Spleen (tissue), 11 donors: ENCODE results near the gene EMC6. TPM values are rescaled to one million over a fixed set of nuclear protein-coding genes. Genes with fewer than 3 reads are reported as not detected.

Experiments used
- DNase-seq: peaks from one replicate; pipeline ENCODE4 v3.0.0-alpha.2; 2020
- H3K27ac ChIP-seq, 8 donors: fragments of 200-600 bp; sonication (generic) in 7 of 8; 1 replicate in 4 of 8; 2 replicates in 4 of 8; pipeline versions ENCODE4 v1.5.0 to v1.8.0; 2016 to 2021; ENCODE audit warnings: inconsistent platforms in 4 of 8, mild to moderate bottlenecking in 4 of 8, moderate library complexity in 1 of 8
- H3K27me3 ChIP-seq, 7 donors: fragments of 200-600 bp; sonication (generic) in 6 of 7; replicated peaks in 1 of 7; 1 replicate in 4 of 7; 2 replicates in 3 of 7; pipeline versions ENCODE4 v1.5.0 to v1.8.0; 2016 to 2021; ENCODE audit warnings: inconsistent platforms in 3 of 7, mild to moderate bottlenecking in 1 of 7
- H3K36me3 ChIP-seq, 6 donors: fragments of 200-600 bp; sonication (generic) in 5 of 6; 1 replicate in 4 of 6; 2 replicates in 2 of 6; pipeline versions ENCODE4 v1.5.0 to v1.8.0; 2016 to 2021; ENCODE audit warnings: inconsistent platforms in 2 of 6
- H3K4me1 ChIP-seq, 6 donors: fragments of 200-600 bp; sonication (generic) in 5 of 6; 1 replicate in 3 of 6; 2 replicates in 3 of 6; pipeline versions ENCODE4 v1.5.0 to v1.8.0; 2016 to 2021; ENCODE audit warnings: inconsistent platforms in 3 of 6
- H3K4me3 ChIP-seq, 8 donors: fragments of 200-600 bp; sonication (generic) in 7 of 8; 1 replicate in 4 of 8; 2 replicates in 4 of 8; pipeline versions ENCODE4 v1.5.0 to v1.8.0; 2016 to 2021; ENCODE audit warnings: inconsistent platforms in 4 of 8, mild to moderate bottlenecking in 4 of 8, moderate library complexity in 2 of 8
- H3K9me3 ChIP-seq, 8 donors: fragments of 200-600 bp; sonication (generic) in 7 of 8; 1 replicate in 4 of 8; 2 replicates in 4 of 8; pipeline versions ENCODE4 v1.5.0 to v1.8.0; 2016 to 2021; ENCODE audit warnings: inconsistent platforms in 4 of 8
- POLR2A ChIP-seq, 3 donors: fragments of 450-650 bp; IDR thresholded peaks; one replicate each; pipeline ENCODE4 v1.5.1; 2017; ENCODE audit warnings: antibody characterized with exemption in 3 of 3, mild to moderate bottlenecking in 1 of 3
- POLR2AphosphoS5 ChIP-seq, 3 donors: sonication (generic); formaldehyde crosslinking; IDR thresholded peaks; one replicate each; pipeline ENCODE4 v1.5.1; 2017; ENCODE audit warnings: antibody characterized with exemption in 3 of 3
- WGBS, 5 donors: extraction: QIAGEN DNeasy Blood & Tissue Kit in 3 of 5; methylation state at CpG; one replicate each; pipeline versions ENCODE4 v1.1.5 to v1.1.7; 2013 to 2018; 5-methylcytosine and 5-hydroxymethylcytosine counted together
- intact Hi-C: fragments of 100-400 bp; cut with DNase I; formaldehyde crosslinking; loops from one replicate; pipeline ENCODE4 v1.15.0; 2023; ENCODE audit warnings: low total_unique reads
- polyA plus RNA-seq, 3 donors: library from polyadenylated mRNA; stranded (reverse); fragments of 200-250 nt; gene quantifications; one replicate each; pipeline ENCODE4 v1.2.1, GENCODE V29; 2013
- total RNA-seq, 7 donors: library from RNA; depleted of rRNA in 3 of 7; stranded (reverse); fragments of >200 nt in 3 of 7; fragmentation: NEBNext Ultra II Directional in 4 of 7; extraction: Animal tissue kit (Norgen Biotek cat#: 25700) in 4 of 7; gene quantifications; one replicate each; pipeline versions ENCODE4 v1.1.0 to v1.2.1, GENCODE V29; 2016 to 2021
- TF ChIP-seq, protein P1 (sequence below), 11 experiments: fragments of 200-600 bp in 7 of 11; fragments of 450-650 bp in 4 of 11; sonication (generic) in 4 of 11; IDR thresholded peaks in 8 of 11; conservative IDR thresholded peaks in 3 of 11; 1 replicate in 7 of 11; 2 replicates in 4 of 11; pipeline versions ENCODE4 v1.4.0 to v1.8.0; 2016 to 2021; ENCODE audit warnings: antibody characterized with exemption in 11 of 11, inconsistent platforms in 4 of 11, mild to moderate bottlenecking in 1 of 11
- donor health status: healthy with polysubstance abuse.
- donor health status: DM: no; HTN: no; CAD: no; lungs with moderate emphysema.
- donor health status: DM: no; HTN: no; CAD: no.
- donor health status: Bipolar disorder and iron deficiency.
- donor health status: healthy.
- donor health status: DM: no; HTN: no; CAD: no.
- donor health status: DM: yes; HTN: yes; CAD: no.

EMC6 gene
- total and polyA plus RNA-seq, 10 donors, result 6.0 to 85.3 (median 22.8) TPM

DNA sequence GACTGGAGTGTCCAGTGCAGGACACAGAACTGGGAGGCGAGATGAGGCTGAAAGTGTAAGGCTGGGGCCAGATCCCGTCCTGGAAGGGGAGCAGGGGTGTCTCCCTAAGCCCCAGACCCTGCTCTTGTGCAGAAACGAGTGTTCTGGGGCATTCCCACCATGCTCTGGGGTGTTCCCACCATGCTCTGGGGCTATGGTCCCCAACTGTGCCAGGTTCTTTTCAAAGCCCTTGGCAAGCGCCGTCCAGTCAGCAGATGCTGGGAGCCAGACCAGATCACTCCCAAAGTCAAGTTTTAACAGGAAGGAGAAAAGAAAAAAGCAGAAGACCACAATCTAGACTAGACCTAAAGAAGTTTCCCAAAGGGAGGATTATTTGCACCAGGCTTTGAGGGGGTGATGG is 2.8 kb upstream of the EMC6 start:
- Histone ChIP-seq H3K27me3 (no peaks in the 10 kb centered on the region), H3K4me3 (no peak overlapping the region), H3K9me3 (no peaks in the 10 kb centered on the region), H3K36me3 (peaks cover 0 to 50% (median 19%) of the 10 kb centered on the region in 6 donors), H3K4me1 (peaks cover 15 to 46% (median 37%) of the 10 kb centered on the region in 6 donors), H3K27ac (peak overlapping the region in 1 of 8 donors; percentile 94)
- intact Hi-C loops, result no loop called here
- DNase-seq, result no peak
- 81 to 94% (median 85%) methylated on average over 5 of the region's 5 CpGs for WGBS, 5 donors
- TF ChIP-seq, protein P1, sequence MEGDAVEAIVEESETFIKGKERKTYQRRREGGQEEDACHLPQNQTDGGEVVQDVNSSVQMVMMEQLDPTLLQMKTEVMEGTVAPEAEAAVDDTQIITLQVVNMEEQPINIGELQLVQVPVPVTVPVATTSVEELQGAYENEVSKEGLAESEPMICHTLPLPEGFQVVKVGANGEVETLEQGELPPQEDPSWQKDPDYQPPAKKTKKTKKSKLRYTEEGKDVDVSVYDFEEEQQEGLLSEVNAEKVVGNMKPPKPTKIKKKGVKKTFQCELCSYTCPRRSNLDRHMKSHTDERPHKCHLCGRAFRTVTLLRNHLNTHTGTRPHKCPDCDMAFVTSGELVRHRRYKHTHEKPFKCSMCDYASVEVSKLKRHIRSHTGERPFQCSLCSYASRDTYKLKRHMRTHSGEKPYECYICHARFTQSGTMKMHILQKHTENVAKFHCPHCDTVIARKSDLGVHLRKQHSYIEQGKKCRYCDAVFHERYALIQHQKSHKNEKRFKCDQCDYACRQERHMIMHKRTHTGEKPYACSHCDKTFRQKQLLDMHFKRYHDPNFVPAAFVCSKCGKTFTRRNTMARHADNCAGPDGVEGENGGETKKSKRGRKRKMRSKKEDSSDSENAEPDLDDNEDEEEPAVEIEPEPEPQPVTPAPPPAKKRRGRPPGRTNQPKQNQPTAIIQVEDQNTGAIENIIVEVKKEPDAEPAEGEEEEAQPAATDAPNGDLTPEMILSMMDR (IDR thresholded peaks at IDR 0.05 in 8 of 11, conservative IDR thresholded peaks at IDR 0.05 in 3 of 11), result no peak
- no peak for TF ChIP-seq POLR2A (IDR thresholded peaks at IDR 0.05)
- TF ChIP-seq POLR2AphosphoS5 (IDR thresholded peaks at IDR 0.05), result peak in 2 of 3 donors; percentile 14 to 35

DNA sequence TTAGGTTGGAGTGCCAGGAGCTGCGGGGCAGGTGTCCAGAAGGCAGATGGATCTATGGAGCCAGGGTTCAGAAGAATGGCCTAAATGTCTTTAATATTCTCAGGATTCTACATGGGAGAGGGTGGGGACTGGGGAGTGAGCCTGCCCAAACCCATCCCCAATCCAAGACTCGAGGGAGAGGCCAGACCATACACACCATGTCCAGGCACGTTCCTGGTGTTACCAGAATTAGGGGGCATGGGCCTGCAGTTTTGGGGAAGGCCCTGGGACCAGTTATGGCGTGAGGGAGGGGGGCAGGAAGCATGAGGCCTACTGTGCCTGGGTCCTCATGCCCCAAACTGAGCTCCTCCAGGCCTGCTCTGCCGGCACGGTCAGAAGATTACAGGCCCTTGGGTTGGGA is 2.1 kb upstream of the EMC6 start:
- Histone ChIP-seq H3K36me3 (peaks cover 0 to 49% (median 19%) of the 10 kb centered on the region in 6 donors), H3K4me1 (peaks cover 15 to 46% (median 36%) of the 10 kb centered on the region in 6 donors), H3K9me3 (no peaks in the 10 kb centered on the region), H3K27me3 (no peaks in the 10 kb centered on the region), H3K4me3 (no peak overlapping the region), H3K27ac (peak overlapping the region in 1 of 8 donors; percentile 94)
- intact Hi-C loops, result no loop called here
- TF ChIP-seq POLR2AphosphoS5 (IDR thresholded peaks at IDR 0.05) (peak; percentile 15 to 38 (median 29)), POLR2A (IDR thresholded peaks at IDR 0.05) (no peak)
- no peak for DNase-seq
- WGBS, 5 donors, result 89 to 93% (median 91%) methylated on average over 6 of the region's 6 CpGs

DNA sequence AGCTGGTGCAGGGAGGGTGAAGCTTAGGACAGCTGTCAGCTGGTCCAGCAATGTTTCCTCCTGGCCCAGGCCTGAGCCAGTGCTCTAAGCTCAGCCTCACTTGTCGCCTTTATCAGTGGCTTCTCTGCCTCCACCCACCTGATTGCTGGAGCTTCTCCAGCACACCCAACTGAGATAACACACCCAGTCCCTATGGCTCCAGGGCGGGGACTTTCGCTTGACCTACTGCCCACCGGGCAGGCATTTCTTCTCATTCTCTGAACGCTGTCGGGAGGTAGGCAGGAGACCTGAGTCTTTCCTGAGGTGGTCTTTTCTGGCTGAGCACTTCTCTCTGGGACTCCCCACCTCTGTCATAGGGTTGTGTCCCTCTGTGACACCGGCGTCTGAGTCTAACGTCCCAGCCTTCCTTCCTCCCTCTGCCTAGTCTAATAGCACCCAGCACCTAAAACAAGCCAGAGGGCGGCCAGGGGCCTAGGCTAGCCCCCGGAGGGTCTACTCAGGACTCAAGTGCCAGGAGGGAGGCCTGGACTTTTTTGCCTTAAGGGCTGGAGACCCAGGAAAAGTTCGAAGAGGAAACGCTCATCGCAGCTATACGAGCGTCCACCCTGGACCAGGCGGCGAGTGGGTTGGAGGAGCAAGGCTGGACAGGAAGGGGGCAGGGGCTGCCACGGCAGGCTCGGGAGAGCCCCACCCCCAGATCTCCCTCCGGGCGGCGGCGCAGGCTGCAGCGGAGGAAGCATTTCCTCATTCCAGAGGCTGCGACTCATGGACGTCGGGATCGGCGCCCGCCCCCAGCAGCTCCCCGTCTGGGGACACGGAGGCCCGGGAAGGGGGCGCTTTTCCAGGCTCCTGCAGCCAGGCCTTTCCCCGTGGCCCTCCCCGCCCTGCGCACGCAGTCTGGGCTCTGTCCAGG is 990 bp upstream of the EMC6 start:
- Histone ChIP-seq H3K36me3 (peaks cover 0 to 46% (median 19%) of the 10 kb centered on the region in 6 donors), H3K27ac (peak overlapping the region; percentile 80 to 95 (median 92)), H3K4me1 (peaks cover 15 to 48% (median 37%) of the 10 kb centered on the region in 6 donors), H3K9me3 (no peaks in the 10 kb centered on the region), H3K27me3 (no peaks in the 10 kb centered on the region), H3K4me3 (peak overlapping the region; percentile 73 to 99 (median 88))
- 9 to 43% (median 11%) methylated on average over 9 to 39 of the region's 39 CpGs for WGBS, 5 donors
- no peak for TF ChIP-seq POLR2AphosphoS5 (IDR thresholded peaks at IDR 0.05)
- TF ChIP-seq POLR2A (IDR thresholded peaks at IDR 0.05), result no peak
- TF ChIP-seq, protein P1 (IDR thresholded peaks at IDR 0.05 in 8 of 11, conservative IDR thresholded peaks at IDR 0.05 in 3 of 11), result no peak
- peak; percentile 92 for DNase-seq
- intact Hi-C loops, result no loop called here

DNA sequence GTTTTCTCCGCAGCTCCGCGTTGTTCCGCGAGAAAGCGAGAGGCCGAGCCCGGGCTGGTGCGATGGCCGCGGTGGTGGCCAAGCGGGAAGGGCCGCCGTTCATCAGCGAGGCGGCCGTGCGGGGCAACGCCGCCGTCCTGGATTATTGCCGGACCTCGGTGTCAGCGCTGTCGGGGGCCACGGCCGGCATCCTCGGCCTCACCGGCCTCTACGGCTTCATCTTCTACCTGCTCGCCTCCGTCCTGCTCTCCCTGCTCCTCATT is 404 bp downstream of the EMC6 start:
- peak overlapping the region; percentile 61 to 95 (median 92) for H3K27ac ChIP-seq

More for the DNA sequence above, 404 bp downstream of the EMC6 start:
- WGBS, 5 donors, result 0 to 1% (median 0%) methylated on average over 17 to 32 of the region's 32 CpGs
- Histone ChIP-seq H3K36me3 (peaks cover 0 to 38% (median 7%) of the 10 kb centered on the region in 6 donors), H3K9me3 (no peaks in the 10 kb centered on the region), H3K4me1 (peaks cover 15 to 57% (median 38%) of the 10 kb centered on the region in 6 donors), H3K4me3 (peak overlapping the region; percentile 73 to 99 (median 88)), H3K27me3 (no peaks in the 10 kb centered on the region)
- intact Hi-C loops, result no loop called here
- no peak for DNase-seq
- TF ChIP-seq POLR2A (IDR thresholded peaks at IDR 0.05) (no peak), POLR2AphosphoS5 (IDR thresholded peaks at IDR 0.05) (no peak)
- TF ChIP-seq, protein P1 (IDR thresholded peaks at IDR 0.05 in 8 of 11, conservative IDR thresholded peaks at IDR 0.05 in 3 of 11), result no peak
